CD4-positive, alpha-beta T cell treated with Interleukin-4 for 1 hour (primary cell): ENCODE data around the gene MELTF.
"Not testable (repeated sequence)": the region's sequence is repeated elsewhere in the genome, so short reads cannot be mapped to it uniquely, and the experiment has no call there.

ENCODE experiments used
- DNase-seq, 2 donors: peaks; one replicate each; pipeline ENCODE4 v3.0.0-alpha.2; 2020 to 2022

Gene MELTF

GRCh38 chr3:197029511-197030167, at the start of gene MELTF:
Gene MELTF, minus strand, starts transcription at chr3:197029817. Its CDS starts 115 bp downstream, at chr3:197029702.
- DNase-seq, result peak; percentile 66 to 70

- no peak for DNase-seq
Observed at GRCh38 chr3:197076415-197076814, 46.8 kb upstream of the MELTF start.

GRCh38 chr3:197068077-197068476, 38.5 kb upstream of the MELTF start:
- no peak for DNase-seq

- no peak for DNase-seq
Observed at GRCh38 chr3:197064771-197065170, 35.2 kb upstream of the MELTF start.

GRCh38 chr3:197062446-197062845, 32.8 kb upstream of the MELTF start:
- no peak for DNase-seq

GRCh38 chr3:197051637-197052036, 22.0 kb upstream of the MELTF start:
- not testable (repeated sequence) for DNase-seq

- DNase-seq, result no peak
Observed at GRCh38 chr3:197050511-197050910, 20.9 kb upstream of the MELTF start.

GRCh38 chr3:197042539-197042938, 12.9 kb upstream of the MELTF start:
- DNase-seq, result no peak

GRCh38 chr3:197041875-197042488, 12.4 kb upstream of the MELTF start:
- DNase-seq, result no peak

- DNase-seq, result no peak
Observed at GRCh38 chr3:197040658-197041057, 11.0 kb upstream of the MELTF start.

GRCh38 chr3:197038679-197039462, 9.3 kb upstream of the MELTF start:
- no peak for DNase-seq

- DNase-seq, result no peak
Observed at GRCh38 chr3:197035577-197035976, 6.0 kb upstream of the MELTF start.

- DNase-seq, result not testable (repeated sequence)
Observed at GRCh38 chr3:197034778-197035177, 5.2 kb upstream of the MELTF start.

- DNase-seq, result not testable (repeated sequence)
Observed at GRCh38 chr3:197033764-197034163, 4.1 kb upstream of the MELTF start.

GRCh38 chr3:197031315-197032285, 2.0 kb upstream of the MELTF start:
- DNase-seq, result peak; percentile 13 to 75

- no peak for DNase-seq
Observed at GRCh38 chr3:197030379-197031314, 1.0 kb upstream of the MELTF start.

- peak; percentile 7 to 11 for DNase-seq
Observed at GRCh38 chr3:197028728-197029510, 698 bp downstream of the MELTF start.

GRCh38 chr3:197027896-197028727, 1.5 kb downstream of the MELTF start:
- DNase-seq, result peak in 1 of 2 donors; percentile 13

- DNase-seq, result peak in 1 of 2 donors; percentile 10
Observed at GRCh38 chr3:197027151-197027895, 2.3 kb downstream of the MELTF start.
